IMR-90 (cell line): ENCODE results near the gene TMEM135. TPM values are rescaled to one million over a fixed set of nuclear protein-coding genes. Genes with fewer than 3 reads are reported as not detected.

Experiments
- ATAC-seq: fragments of 200-7000 bp; cut with Tn5 transposase; 2 replicates; pipeline ENCODE4 v1.9.1; 2020; ENCODE audit warnings: low read depth, mild to moderate bottlenecking, moderate library complexity
- BruUV-seq: library from RNA; stranded (reverse); fragments of 400-500 nt; replicated peaks from 2 replicates; lab custom pipeline; 2021; lab: Mats Ljungman, UMichigan
- CTCF ChIA-PET: fragments of 300-600 bp; formaldehyde crosslinking; extraction: SDS; loops from one replicate; lab custom pipeline; 2021; ENCODE audit warnings: antibody characterized with exemption; lab: Yijun Ruan, JAX
- POLR2A ChIA-PET: fragments of 300-600 bp; sonication (Branson Sonifier 250); formaldehyde crosslinking; loops from one replicate; lab custom pipeline; 2022; ENCODE audit warnings: antibody characterized with exemption; ENCODE audit not compliant: unreplicated experiment; lab: Charles Lee
- DNase-seq: peaks from one replicate; pipeline ENCODE4 v3.0.0; 2013
- H2AFZ ChIP-seq: replicated peaks from 2 replicates; pipeline ENCODE3; 2013; ENCODE audit warnings: low read length, mild to moderate bottlenecking; ENCODE audit not compliant: poor library complexity
- H2AK5ac ChIP-seq: 2 replicates; pipeline ENCODE4 v1.6.1; 2013; ENCODE audit warnings: low read depth, low read length, inconsistent platforms
- H2AK9ac ChIP-seq: replicated peaks from 2 replicates; pipeline ENCODE3; 2013; ENCODE audit warnings: mild to moderate bottlenecking, low read depth, low read length, moderate library complexity; ENCODE audit not compliant: poor library complexity
- H2BK120ac ChIP-seq: 2 replicates; pipeline ENCODE4 v1.6.1; 2013; ENCODE audit warnings: low read depth, low read length, inconsistent platforms
- H2BK15ac ChIP-seq: 3 replicates; pipeline ENCODE4 v1.6.1; 2013; ENCODE audit warnings: low read depth, low read length, inconsistent platforms
- H2BK20ac ChIP-seq: 2 replicates; pipeline ENCODE4 v1.6.1; 2013; ENCODE audit warnings: low read depth, mild to moderate bottlenecking, inconsistent platforms, low read length, moderate library complexity
- H2BK5ac ChIP-seq: 2 replicates; pipeline ENCODE4 v1.6.1; 2013; ENCODE audit warnings: mild to moderate bottlenecking, low read depth, low read length, inconsistent platforms; ENCODE audit not compliant: poor library complexity, severe bottlenecking
- H3K14ac ChIP-seq: replicated peaks from 2 replicates; pipeline ENCODE4 v1.6.1; 2013; ENCODE audit warnings: low read depth, low read length, inconsistent platforms
- H3K18ac ChIP-seq: 2 replicates; pipeline ENCODE4 v1.6.1; 2013; ENCODE audit warnings: low read depth, low read length, control low read depth
- H3K23ac ChIP-seq: 2 replicates; pipeline ENCODE4 v1.6.1; 2013; ENCODE audit warnings: low read depth, low read length, inconsistent platforms
- H3K27ac ChIP-seq: 2 replicates; pipeline ENCODE4 v1.5.1; 2013; ENCODE audit warnings: mild to moderate bottlenecking, control low read depth, low read length; ENCODE audit not compliant: insufficient read depth
- H3K27me3 ChIP-seq: 2 replicates; pipeline ENCODE4 v1.6.1; 2013; ENCODE audit warnings: low read length; ENCODE audit not compliant: control insufficient read depth, insufficient read depth
- H3K36me3 ChIP-seq: 2 replicates; pipeline ENCODE4 v1.6.1; 2013; ENCODE audit warnings: low read length, mixed read lengths; ENCODE audit not compliant: control insufficient read depth, insufficient read depth
- H3K4ac ChIP-seq: 2 replicates; pipeline ENCODE4 v1.6.1; 2013; ENCODE audit warnings: low read depth, low read length, inconsistent platforms
- H3K4me1 ChIP-seq: 2 replicates; pipeline ENCODE4 v1.6.1; 2013; ENCODE audit warnings: low read length, mixed read lengths; ENCODE audit not compliant: control insufficient read depth, insufficient read depth
- H3K4me2 ChIP-seq: 2 replicates; pipeline ENCODE4 v1.6.1; 2013; ENCODE audit warnings: low read depth, mild to moderate bottlenecking, control low read depth, low read length, moderate library complexity
- H3K4me3 ChIP-seq: 2 replicates; pipeline ENCODE4 v1.5.1; 2013; ENCODE audit warnings: low read depth, mild to moderate bottlenecking, control low read depth, low read length, moderate library complexity; ENCODE audit not compliant: insufficient read depth
- H3K56ac ChIP-seq: 2 replicates; pipeline ENCODE4 v1.6.1; 2013; ENCODE audit warnings: low read length, inconsistent platforms; ENCODE audit not compliant: insufficient read depth; ENCODE audit errors: extremely low read depth
- H3K79me1 ChIP-seq, 2 experiments: 2 replicates each; pipeline ENCODE4 v1.6.1; 2013; ENCODE audit warnings: low read length in 2 of 2, inconsistent platforms in 1 of 2, low read depth in 1 of 2
- H3K9ac ChIP-seq: 2 replicates; pipeline ENCODE4 v1.6.1; 2013; ENCODE audit warnings: low read depth, low read length, control low read depth
- H3K9me1 ChIP-seq: 2 replicates; pipeline ENCODE4 v1.6.1; 2013; ENCODE audit warnings: low read length, inconsistent platforms; ENCODE audit not compliant: insufficient read depth
- H3K9me3 ChIP-seq: 2 replicates; pipeline ENCODE4 v1.6.1; 2013; ENCODE audit warnings: low read length; ENCODE audit not compliant: control insufficient read depth, insufficient read depth
- H4K20me1 ChIP-seq: 2 replicates; pipeline ENCODE4 v1.6.1; 2013; ENCODE audit warnings: low read length, inconsistent platforms; ENCODE audit not compliant: insufficient read depth
- H4K5ac ChIP-seq: 2 replicates; pipeline ENCODE4 v1.6.1; 2013; ENCODE audit warnings: mild to moderate bottlenecking, low read depth, low read length, control low read depth
- H4K8ac ChIP-seq, 2 experiments: 2 replicates each; pipeline ENCODE4 v1.6.1; 2013; ENCODE audit warnings: low read depth in 2 of 2, low read length in 2 of 2, control low read depth in 1 of 2, inconsistent platforms in 1 of 2
- H4K91ac ChIP-seq: 2 replicates; pipeline ENCODE4 v1.6.1; 2013; ENCODE audit warnings: low read depth, low read length, inconsistent platforms; ENCODE audit not compliant: insufficient read depth
- CEBPB ChIP-seq: IDR thresholded peaks from 2 replicates; pipeline ENCODE4 v1.6.1; 2012; ENCODE audit warnings: low read depth, low read length, improper control_type of control experiment
- USF2 ChIP-seq: fragments of 150-350 bp; IDR thresholded peaks from 2 replicates; pipeline ENCODE4 v1.6.1; 2017; ENCODE audit warnings: mild to moderate bottlenecking, antibody characterized with exemption, low read length, low read depth
- WGBS, 2 experiments: methylation state at CpG; one replicate each; pipeline versions ENCODE4 v1.1.5 to v1.1.7; 2013; ENCODE audit warnings: missing lambda C conversion rate in 2 of 2; ENCODE audit not compliant: insufficient read length in 1 of 2; ENCODE audit errors: extremely low coverage in 2 of 2; 5-methylcytosine and 5-hydroxymethylcytosine counted together
- dilution Hi-C: fragments of 300-500 bp; cut with HindIII; formaldehyde crosslinking; loops from one replicate; pipeline ENCODE4 v1.14.3; 2018; ENCODE audit warnings: low sequenced_read_pairs; ENCODE audit not compliant: unreplicated experiment
- in situ Hi-C: fragments of 300-500 bp; cut with MboI; formaldehyde crosslinking; loops from 3 replicates; pipeline ENCODE4 v1.14.3; 2019; ENCODE audit warnings: low sequenced_read_pairs, inconsistent platforms, mixed read lengths
- intact Hi-C: fragments of 100-400 bp; cut with micrococcal nuclease; formaldehyde crosslinking; loops from 2 replicates; pipeline ENCODE4 v1.10.0; 2022
- polyA plus RNA-seq, 3 experiments: library from polyadenylated mRNA; depleted of rRNA; stranded (reverse); fragments of >200 nt; gene quantifications; 2 replicates each; pipeline ENCODE4 v1.2.3, GENCODE V29; 2012; ENCODE audit warnings: low replicate concordance in 1 of 3
- total RNA-seq: library from RNA; depleted of rRNA; stranded (reverse); fragments of >200 nt; gene quantifications from 2 replicates; pipeline ENCODE4 v1.2.3, GENCODE V29; 2012

TMEM135 gene
- total and polyA plus RNA-seq, 2 of the 4 experiments (the other 2 are of a cell fraction), result 3.9 to 5.9 TPM

GRCh38 chr11:87307101-87307500 lies 269.4 kb downstream of the TMEM135 start:
- POLR2A ChIA-PET, result interaction anchor here (0.5 kb wide), 1 partner anchor 26 kb away, joined by 3 read pairs; no protein-coding TSS in a partner anchor
- H2BK15ac ChIP-seq, result no peak overlapping the region
- no peak for TF ChIP-seq USF2
- TF ChIP-seq CEBPB, result peak; percentile 38; the same call in 1 of the 2 replicates
- BruUV-seq, result no TSS peak
- H3K9me1 ChIP-seq, result peaks cover 2% of the 10 kb centered on the region; the same call in 1 of the 2 replicates
- no peak overlapping the region for H4K5ac ChIP-seq
- CTCF ChIA-PET, result no interaction called here
- H3K9ac ChIP-seq, result no peak overlapping the region
- no peak overlapping the region for H3K56ac ChIP-seq
- no peak overlapping the region for H3K4ac ChIP-seq
- H3K4me2 ChIP-seq, result no peak overlapping the region
- no peak overlapping the region for H3K14ac ChIP-seq
- H3K4me1 ChIP-seq, result peaks cover 2% of the 10 kb centered on the region; the same call in 1 of the 2 replicates
- WGBS, 2 experiments, result no CpG with 5 or more reads among the region's 1 CpG
- H2AK5ac ChIP-seq, result no peak overlapping the region
- intact Hi-C loops (no loop called here), in situ Hi-C loops (no loop called here), dilution Hi-C loops (no loop called here)
- no peak overlapping the region for H4K91ac ChIP-seq
- H2BK20ac ChIP-seq, result no peak overlapping the region
- no peaks in the 10 kb centered on the region for H3K79me1 ChIP-seq
- no peaks in the 10 kb centered on the region for H3K9me3 ChIP-seq
- DNase-seq (no peak), ATAC-seq (no peak)
- no peak overlapping the region for H2AFZ ChIP-seq
- H4K8ac ChIP-seq, result no peak overlapping the region
- H3K18ac ChIP-seq, result no peak overlapping the region
- H3K23ac ChIP-seq, result no peak overlapping the region
- no peaks in the 10 kb centered on the region for H4K20me1 ChIP-seq
- H2AK9ac ChIP-seq, result no peak overlapping the region
- H2BK5ac ChIP-seq, result no peak overlapping the region
- no peaks in the 10 kb centered on the region for H3K27me3 ChIP-seq
- H3K4me3 ChIP-seq, result no peak overlapping the region
- H2BK120ac ChIP-seq, result no peak overlapping the region
- H3K27ac ChIP-seq, result no peak overlapping the region
- no peaks in the 10 kb centered on the region for H3K36me3 ChIP-seq
